Uterus (tissue), 4 donors: Measurements from ENCODE around the gene FAM185A. TPM values are rescaled to one million over a fixed set of nuclear protein-coding genes. Genes with fewer than 3 reads are reported as not detected.
"Not testable (repeated sequence)": the region's sequence is repeated elsewhere in the genome, so short reads cannot be mapped to it uniquely, and the experiment has no call there.

Source experiments
- DNase-seq, 2 donors: peaks; one replicate each; pipeline ENCODE4 v3.0.0-alpha.2; 2019 to 2020
- H3K27ac ChIP-seq, 2 donors: fragments of 200-600 bp; sonication (generic); 1 replicate in 1 of 2; 2 replicates in 1 of 2; pipeline ENCODE4 v1.5.1; 2016 to 2018
- H3K27me3 ChIP-seq, 2 donors: fragments of 200-600 bp; sonication (generic); one replicate each; pipeline ENCODE4 v1.5.1; 2018 to 2019; ENCODE audit warnings: control low read depth in 1 of 2
- H3K36me3 ChIP-seq, 2 donors: fragments of 200-600 bp; sonication (generic); one replicate each; pipeline ENCODE4 v1.5.1; 2019; ENCODE audit warnings: control low read depth in 1 of 2
- H3K4me1 ChIP-seq, 2 donors: fragments of 200-600 bp; sonication (generic); one replicate each; pipeline ENCODE4 v1.5.1; 2018 to 2019; ENCODE audit warnings: control low read depth in 1 of 2
- H3K4me3 ChIP-seq, 2 donors: fragments of 200-600 bp; sonication (generic); 1 replicate in 1 of 2; 2 replicates in 1 of 2; pipeline ENCODE4 v1.5.1; 2018 to 2019; ENCODE audit warnings: mild to moderate bottlenecking in 1 of 2
- H3K9me3 ChIP-seq, 2 donors: fragments of 200-600 bp; sonication (generic); one replicate each; pipeline ENCODE4 v1.5.1; 2019; ENCODE audit warnings: control low read depth in 1 of 2
- POLR2A ChIP-seq, 2 donors: fragments of 450-650 bp; IDR thresholded peaks; one replicate each; pipeline ENCODE4 v1.6.1; 2016; ENCODE audit warnings: antibody characterized with exemption in 2 of 2, mild to moderate bottlenecking in 1 of 2, moderate library complexity in 1 of 2
- intact Hi-C: fragments of 100-400 bp; cut with DNase I; formaldehyde crosslinking; loops from one replicate; pipeline ENCODE4 v1.15.1; 2023; ENCODE audit warnings: low total_unique reads
- total RNA-seq, 4 donors: library from RNA; depleted of rRNA in 3 of 4; stranded (reverse); fragments of >200 nt in 3 of 4; gene quantifications; one replicate each; pipeline versions ENCODE4 v1.1.0 to v1.2.4, GENCODE V29; 2014 to 2023
- TF ChIP-seq, protein P1 (sequence below), 4 experiments: fragments of 200-600 bp in 2 of 4; fragments of 450-650 bp in 2 of 4; sonication (generic) in 2 of 4; IDR thresholded peaks; one replicate each; pipeline ENCODE4 v1.5.1; 2016 to 2019; ENCODE audit warnings: antibody characterized with exemption in 4 of 4, mild to moderate bottlenecking in 2 of 4, moderate library complexity in 1 of 4
- donor health status: DM: yes; HTN: yes; CAD: no.

The FAM185A gene
- total RNA-seq, 4 donors from 2014 or later = 0.59 to 118 (median 19.4) TPM

DNA sequence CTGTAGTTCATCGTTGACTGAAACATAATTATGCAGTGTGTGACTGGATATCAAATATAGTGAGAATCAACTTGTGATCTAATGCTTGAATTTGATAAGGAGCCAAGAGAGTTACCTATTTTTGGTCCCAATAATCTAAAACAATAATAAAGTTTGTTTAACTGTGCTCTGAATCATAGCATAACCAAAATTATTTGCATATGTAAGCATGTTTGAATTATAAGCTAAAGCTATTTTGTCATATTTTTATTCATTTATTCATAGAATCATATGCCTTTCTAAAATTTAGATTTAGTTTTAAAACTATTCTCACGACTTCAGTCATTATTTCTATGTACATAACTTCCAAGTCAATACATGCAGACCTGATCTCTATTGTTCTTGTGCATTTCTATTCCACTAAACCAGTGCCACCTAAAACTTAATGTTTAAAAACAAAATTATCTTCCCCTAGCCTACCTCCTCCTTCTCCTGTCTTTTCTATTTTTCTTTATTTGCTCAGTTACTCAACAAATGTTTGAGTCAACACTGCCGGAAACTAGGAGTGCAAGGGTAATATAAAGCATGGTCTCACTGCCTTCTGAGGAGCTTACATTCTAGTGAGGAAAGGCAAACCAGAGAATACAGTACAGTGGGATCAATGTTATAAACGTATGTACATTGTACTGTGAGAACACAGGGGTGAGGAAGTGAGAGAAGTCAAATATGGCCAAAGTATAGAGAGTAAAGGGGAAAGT lies 41.7 kb downstream of the FAM185A start:
- H3K36me3 ChIP-seq, H3K9me3 ChIP-seq, H3K27me3 ChIP-seq, H3K4me1 ChIP-seq, intact Hi-C loops, H3K27ac ChIP-seq, H3K4me3 ChIP-seq, DNase-seq: not testable (repeated sequence)

DNA sequence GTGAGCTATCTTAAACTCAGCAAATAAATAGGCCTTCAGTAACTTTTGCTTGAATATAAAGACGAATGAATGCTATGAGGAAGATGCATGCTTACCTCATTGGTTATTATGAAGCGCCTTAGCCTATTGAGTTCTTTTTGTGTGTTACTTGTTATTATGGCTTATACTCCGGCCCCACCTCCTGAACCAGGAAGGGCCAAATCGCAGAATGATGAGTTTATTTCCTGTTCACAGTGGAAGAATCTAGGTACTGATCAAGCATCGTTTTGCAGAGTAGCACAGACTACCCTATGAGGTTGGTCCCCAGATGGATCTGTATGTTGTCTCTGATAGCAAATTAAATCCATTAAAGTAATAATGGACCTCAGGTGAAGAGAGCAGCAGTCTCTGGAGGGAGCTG lies 42.6 kb downstream of the FAM185A start:
- intact Hi-C loops, H3K4me1 ChIP-seq: not testable (repeated sequence)

DNA sequence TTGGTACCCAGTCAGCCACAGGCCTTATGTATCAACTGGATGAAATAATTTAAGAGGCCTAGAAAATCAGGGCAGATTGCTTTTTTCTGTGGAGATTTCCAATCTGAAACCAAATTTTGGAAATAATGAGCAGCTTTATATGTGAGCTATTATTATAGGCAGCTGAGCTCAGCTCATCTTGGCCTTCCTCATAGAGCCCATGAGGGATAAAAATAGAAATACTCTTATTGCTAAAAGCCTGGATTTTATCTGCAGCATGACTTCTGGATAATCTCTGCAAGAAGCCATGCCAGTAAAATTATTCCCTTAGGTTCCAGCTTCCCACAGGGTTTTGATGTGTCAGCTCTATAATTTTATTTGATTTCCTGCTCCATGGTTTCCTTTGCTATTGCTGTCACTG lies 43.0 kb downstream of the FAM185A start:
- H3K27ac ChIP-seq = peak overlapping the region in 1 of 2 donors; percentile 71
- intact Hi-C loops, H3K36me3 ChIP-seq, DNase-seq, H3K27me3 ChIP-seq, H3K9me3 ChIP-seq, H3K4me1 ChIP-seq, H3K4me3 ChIP-seq: not testable (repeated sequence)

More for the DNA sequence above, 42.6 kb downstream of the FAM185A start:
- not testable (repeated sequence) for H3K36me3 ChIP-seq, H3K9me3 ChIP-seq, H3K27me3 ChIP-seq, H3K4me3 ChIP-seq, DNase-seq
- peak overlapping the region in 1 of 2 donors; percentile 71 for H3K27ac ChIP-seq

DNA sequence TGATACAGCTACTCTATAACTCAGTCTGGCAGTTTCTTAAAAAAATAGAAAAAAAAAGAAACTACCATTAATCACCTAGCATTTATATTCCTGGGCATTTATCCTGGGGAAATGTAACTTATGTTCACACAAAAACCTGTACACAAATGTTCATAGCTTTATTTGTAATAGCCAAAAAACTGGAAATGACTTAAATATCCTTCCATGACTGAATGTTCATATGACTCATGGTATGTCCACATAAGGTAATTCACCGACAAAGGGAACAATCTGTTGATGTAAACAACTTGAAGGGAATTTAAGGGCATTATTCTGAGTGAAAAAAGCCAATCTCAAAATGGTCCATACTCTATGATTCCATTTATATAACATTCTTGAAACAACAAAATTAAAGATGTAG lies 45.8 kb downstream of the FAM185A start:
- H3K4me3 ChIP-seq, H3K4me1 ChIP-seq, H3K9me3 ChIP-seq, H3K36me3 ChIP-seq, H3K27me3 ChIP-seq, DNase-seq, intact Hi-C loops, H3K27ac ChIP-seq: not testable (repeated sequence)

DNA sequence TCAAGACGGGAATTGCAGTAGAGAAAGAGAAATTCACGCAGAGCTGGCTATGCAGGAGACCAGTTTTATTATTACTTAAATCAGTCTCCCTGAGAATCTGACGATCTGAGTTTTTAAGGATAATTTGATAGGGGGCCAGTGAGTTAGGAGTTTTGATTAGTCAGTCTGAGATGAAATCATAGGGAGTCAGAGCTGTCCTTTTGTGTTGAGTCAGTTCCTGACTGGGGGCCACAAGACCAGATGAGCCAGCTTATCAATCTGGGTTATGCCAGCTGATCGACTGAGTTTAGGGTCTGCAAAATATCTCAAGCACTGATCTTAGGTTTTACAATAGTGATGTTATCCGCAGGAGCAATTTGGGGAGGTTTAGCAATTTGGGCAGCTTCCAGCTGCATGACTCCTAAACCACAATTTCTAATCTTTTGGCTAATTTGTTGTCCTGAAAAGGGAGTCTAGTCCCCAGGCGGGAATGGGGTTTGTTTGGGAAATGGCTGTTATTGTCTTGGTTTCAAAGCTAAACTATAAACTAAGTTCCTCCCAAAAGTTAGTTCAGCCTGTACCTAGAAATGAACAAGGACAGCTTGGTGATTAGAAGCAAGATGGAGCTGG lies 47.3 kb downstream of the FAM185A start:
- DNase-seq, H3K27me3 ChIP-seq, H3K36me3 ChIP-seq, H3K27ac ChIP-seq, H3K4me1 ChIP-seq, H3K9me3 ChIP-seq, H3K4me3 ChIP-seq, intact Hi-C loops: not testable (repeated sequence)

DNA sequence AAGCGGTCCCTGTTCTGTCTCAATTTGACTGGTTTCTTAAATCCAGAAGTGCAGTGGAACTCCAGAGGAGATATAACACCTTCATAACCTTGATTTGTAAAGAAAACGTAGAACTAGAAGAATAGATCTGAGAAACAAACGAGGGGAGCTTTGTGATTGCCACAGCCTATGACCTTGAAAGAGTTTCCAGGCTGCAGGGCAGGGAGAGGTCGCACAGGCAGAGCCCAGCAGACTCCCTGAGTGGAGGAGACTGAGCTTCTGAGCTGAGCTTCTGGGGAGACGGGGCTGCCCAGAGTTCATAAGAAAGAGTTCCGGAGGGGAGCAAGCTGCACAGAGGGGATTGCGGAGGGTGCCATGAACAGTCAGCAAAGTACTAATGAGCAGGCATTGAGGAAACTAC lies 57.8 kb downstream of the FAM185A start:
- intact Hi-C loops = no loop called here
- Histone ChIP-seq H3K36me3 (no peaks in the 10 kb centered on the region), H3K9me3 (no peaks in the 10 kb centered on the region), H3K4me3 (no peak overlapping the region), H3K27me3 (no peaks in the 10 kb centered on the region), H3K4me1 (peaks cover 0 to 3% of the 10 kb centered on the region in 2 donors), H3K27ac (no peak overlapping the region)
- TF ChIP-seq POLR2A (IDR thresholded peaks at IDR 0.05) = no peak
- TF ChIP-seq, protein P1, sequence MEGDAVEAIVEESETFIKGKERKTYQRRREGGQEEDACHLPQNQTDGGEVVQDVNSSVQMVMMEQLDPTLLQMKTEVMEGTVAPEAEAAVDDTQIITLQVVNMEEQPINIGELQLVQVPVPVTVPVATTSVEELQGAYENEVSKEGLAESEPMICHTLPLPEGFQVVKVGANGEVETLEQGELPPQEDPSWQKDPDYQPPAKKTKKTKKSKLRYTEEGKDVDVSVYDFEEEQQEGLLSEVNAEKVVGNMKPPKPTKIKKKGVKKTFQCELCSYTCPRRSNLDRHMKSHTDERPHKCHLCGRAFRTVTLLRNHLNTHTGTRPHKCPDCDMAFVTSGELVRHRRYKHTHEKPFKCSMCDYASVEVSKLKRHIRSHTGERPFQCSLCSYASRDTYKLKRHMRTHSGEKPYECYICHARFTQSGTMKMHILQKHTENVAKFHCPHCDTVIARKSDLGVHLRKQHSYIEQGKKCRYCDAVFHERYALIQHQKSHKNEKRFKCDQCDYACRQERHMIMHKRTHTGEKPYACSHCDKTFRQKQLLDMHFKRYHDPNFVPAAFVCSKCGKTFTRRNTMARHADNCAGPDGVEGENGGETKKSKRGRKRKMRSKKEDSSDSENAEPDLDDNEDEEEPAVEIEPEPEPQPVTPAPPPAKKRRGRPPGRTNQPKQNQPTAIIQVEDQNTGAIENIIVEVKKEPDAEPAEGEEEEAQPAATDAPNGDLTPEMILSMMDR (IDR thresholded peaks at IDR 0.05) = no peak
- DNase-seq = no peak

DNA sequence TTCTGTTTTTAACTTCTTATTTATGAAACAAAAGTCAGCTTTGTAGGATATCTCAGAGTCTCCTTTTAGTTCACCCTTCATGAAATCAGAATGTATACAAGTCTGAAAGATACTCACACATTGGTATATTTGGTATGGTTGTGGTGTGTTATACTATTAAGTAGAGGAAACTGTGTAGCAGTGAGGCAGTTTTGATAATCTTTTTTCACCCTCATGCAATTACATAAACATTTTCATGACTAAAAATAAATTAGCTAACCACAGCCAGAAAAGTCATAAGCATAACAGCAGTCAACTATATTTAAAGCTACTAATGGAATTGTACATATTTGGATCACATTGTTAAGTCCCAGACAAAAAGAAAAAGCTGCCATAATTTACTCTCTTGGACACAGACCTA lies 62.1 kb downstream of the FAM185A start:
- no peaks in the 10 kb centered on the region for H3K36me3 ChIP-seq
- TF ChIP-seq, protein P1 (IDR thresholded peaks at IDR 0.05) = no peak
- no peak for TF ChIP-seq POLR2A (IDR thresholded peaks at IDR 0.05)
- intact Hi-C loops = no loop called here
- no peak overlapping the region for H3K27ac ChIP-seq
- H3K4me3 ChIP-seq = no peak overlapping the region
- H3K9me3 ChIP-seq = no peaks in the 10 kb centered on the region
- no peaks in the 10 kb centered on the region for H3K27me3 ChIP-seq
- peaks cover 0 to 3% of the 10 kb centered on the region in 2 donors for H3K4me1 ChIP-seq
- DNase-seq = no peak
